ENCODE results near the gene THUMPD3.

DNA sequence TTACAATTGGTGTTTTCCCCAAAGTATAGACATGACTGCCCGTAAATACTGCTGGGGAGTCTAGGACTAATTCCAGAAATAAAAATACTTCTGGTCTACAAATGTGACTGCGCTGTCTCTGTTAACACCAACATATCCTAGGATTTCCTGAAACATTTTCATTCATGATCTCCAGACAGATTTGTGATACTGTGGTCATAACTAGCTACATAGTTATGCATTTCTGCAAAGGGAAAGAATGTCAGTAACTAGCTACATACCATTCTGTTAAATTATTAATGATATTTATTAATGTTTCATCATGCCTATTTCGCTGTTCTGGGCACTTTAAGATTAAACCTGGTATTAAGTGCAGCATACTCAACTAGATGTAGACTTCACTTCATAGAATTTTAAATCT lies 67.9 kb downstream of the THUMPD3 start:
- TF ChIP-seq CREB5 (CRISPR knock-in tag; IDR thresholded peaks at IDR 0.05; ENCODE audit: low read depth) (no peak), RARB (CRISPR knock-in tag; IDR thresholded peaks at IDR 0.05) (no peak)
